ENCODE results near the gene AKAP4.

DNA sequence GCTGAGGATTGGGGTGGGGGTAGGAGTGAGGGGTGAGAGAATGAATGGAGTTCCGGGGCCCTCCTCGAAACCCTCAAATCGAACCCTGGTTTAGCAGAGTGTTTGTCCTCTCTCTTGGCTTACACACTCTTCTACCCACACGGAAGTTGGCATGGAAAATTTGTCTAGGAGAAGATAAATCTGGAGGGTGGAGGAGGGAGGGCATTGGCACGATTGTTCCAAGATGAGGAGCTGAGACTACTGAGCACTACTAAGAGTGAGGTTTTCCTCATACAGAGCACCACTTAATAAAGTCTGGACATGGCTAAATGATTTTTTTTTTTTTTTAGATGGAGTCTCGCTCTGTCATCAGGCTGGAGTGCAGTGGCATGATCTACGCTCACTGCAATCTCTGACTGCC, 33.4 kb downstream of the AKAP4 start:
- TF ChIP-seq CEBPB (IDR thresholded peaks at IDR 0.05) (no peak), ESRRA (IDR thresholded peaks at IDR 0.05; ENCODE audit: borderline replicate concordance, low read length) (no peak), HES2 (IDR thresholded peaks at IDR 0.05) (no peak), KDM1A (IDR thresholded peaks at IDR 0.05; ENCODE audit: low read depth) (no peak), CTCF (IDR thresholded peaks at IDR 0.05) (no peak)
